ENCODE data around the gene GET4. TPM values are rescaled to one million over a fixed set of nuclear protein-coding genes. Genes with fewer than 3 reads are reported as not detected.

GET4 gene
- total and polyA plus RNA-seq, 2 of the 13 experiments (the other 11 are each of a cell fraction or from before 2014, with no cell fraction given): 28.2 to 35.2 TPM

GRCh38 chr7:901388-902154, 25.2 kb downstream of the GET4 start (continued):
- peak; percentile 71 for TF ChIP-seq PAXIP1 (CRISPR knock-in tag; conservative IDR thresholded peaks at IDR 0.05)
- no peak for TF ChIP-seq IRX3 (CRISPR knock-in tag; IDR thresholded peaks at IDR 0.05; ENCODE audit: borderline replicate concordance, low read depth)
- TF ChIP-seq ISX (CRISPR knock-in tag; conservative IDR thresholded peaks at IDR 0.05): no peak
- TF ChIP-seq ELF1 (CRISPR knock-in tag; IDR thresholded peaks at IDR 0.05): peak; percentile 11; the same call in 1 of the 2 replicates
- peak; percentile 68; the same call in 1 of the 2 replicates for TF ChIP-seq ZBTB38 (CRISPR knock-in tag; IDR thresholded peaks at IDR 0.05)
- TF ChIP-seq, protein P1, sequence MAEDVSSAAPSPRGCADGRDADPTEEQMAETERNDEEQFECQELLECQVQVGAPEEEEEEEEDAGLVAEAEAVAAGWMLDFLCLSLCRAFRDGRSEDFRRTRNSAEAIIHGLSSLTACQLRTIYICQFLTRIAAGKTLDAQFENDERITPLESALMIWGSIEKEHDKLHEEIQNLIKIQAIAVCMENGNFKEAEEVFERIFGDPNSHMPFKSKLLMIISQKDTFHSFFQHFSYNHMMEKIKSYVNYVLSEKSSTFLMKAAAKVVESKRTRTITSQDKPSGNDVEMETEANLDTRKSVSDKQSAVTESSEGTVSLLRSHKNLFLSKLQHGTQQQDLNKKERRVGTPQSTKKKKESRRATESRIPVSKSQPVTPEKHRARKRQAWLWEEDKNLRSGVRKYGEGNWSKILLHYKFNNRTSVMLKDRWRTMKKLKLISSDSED (CRISPR knock-in tag; IDR thresholded peaks at IDR 0.05): no peak
- TF ChIP-seq RFX5 (IDR thresholded peaks at IDR 0.05; ENCODE audit: low read depth, low read length): no peak
- TF ChIP-seq MBD4 (IDR thresholded peaks at IDR 0.05; ENCODE audit: borderline replicate concordance, low read length): no peak
- TF ChIP-seq GATAD2A (CRISPR knock-in tag; IDR thresholded peaks at IDR 0.05): peak; percentile 42; the same call in 1 of the 2 replicates
- TF ChIP-seq ZNF34 (CRISPR knock-in tag; IDR thresholded peaks at IDR 0.05; ENCODE audit: borderline replicate concordance): no peak
- no peak for TF ChIP-seq NFE2L1 (CRISPR knock-in tag; IDR thresholded peaks at IDR 0.05; ENCODE audit: borderline replicate concordance)
- TF ChIP-seq CENPX (CRISPR knock-in tag; IDR thresholded peaks at IDR 0.05): no peak
- no peak for TF ChIP-seq ZNF550 (CRISPR knock-in tag; IDR thresholded peaks at IDR 0.05; ENCODE audit: borderline replicate concordance)
- 0 out of 4 replicates have a peak, but pooled peaks of 1 of the 2 experiments have one; percentile 36 for TF ChIP-seq EP300 (IDR thresholded peaks at IDR 0.05; ENCODE audit: low read depth in 2 of 2, low read length in 2 of 2)
- no peak for TF ChIP-seq EP300 (CRISPR knock-in tag; IDR thresholded peaks at IDR 0.05; ENCODE audit: borderline replicate concordance)
- TF ChIP-seq YEATS2 (CRISPR knock-in tag; IDR thresholded peaks at IDR 0.05; ENCODE audit: borderline replicate concordance): no peak
- no peak for TF ChIP-seq PAF1 (CRISPR knock-in tag; IDR thresholded peaks at IDR 0.05)
- TF ChIP-seq MAF1 (CRISPR knock-in tag; IDR thresholded peaks at IDR 0.05; ENCODE audit: borderline replicate concordance): no peak
- peak; percentile 88 for TF ChIP-seq RXRB (CRISPR knock-in tag; IDR thresholded peaks at IDR 0.05; ENCODE audit: borderline replicate concordance)
- peak; percentile 56 for TF ChIP-seq NFYB (CRISPR knock-in tag; IDR thresholded peaks at IDR 0.05)
- no peak for TF ChIP-seq TBP (CRISPR knock-in tag; IDR thresholded peaks at IDR 0.05)
- TF ChIP-seq ZNF263 (CRISPR knock-in tag; IDR thresholded peaks at IDR 0.05): 0 out of 2 replicates have a peak, but pooled peaks have one; percentile 20
- no peak for TF ChIP-seq FOXC1 (CRISPR knock-in tag; IDR thresholded peaks at IDR 0.05; ENCODE audit: borderline replicate concordance)
- TF ChIP-seq ZNF780A (CRISPR knock-in tag; IDR thresholded peaks at IDR 0.05): no peak
- TF ChIP-seq RXRA (CRISPR knock-in tag; IDR thresholded peaks at IDR 0.05): peak; percentile 95
- no peak for TF ChIP-seq ADNP (CRISPR knock-in tag; IDR thresholded peaks at IDR 0.05)
- no peak for TF ChIP-seq ZNF367 (CRISPR knock-in tag; IDR thresholded peaks at IDR 0.05; ENCODE audit: borderline replicate concordance)
- peak; percentile 24; the same call in 1 of the 2 replicates for TF ChIP-seq MED1 (CRISPR knock-in tag; IDR thresholded peaks at IDR 0.05)

Measured in HepG2 (cell line).